Activated CD4-positive, alpha-beta T cell treated with anti-CD3 and anti-CD28 coated beads, Interleukin-2, Interleukin-6, amounts not matched to agents 100 ng/mL and 50 ng/mL, durations not matched to agents 16 hours and 8 hours (primary cell): ENCODE measurements around the gene ANKEF1.

Source experiments
- DNase-seq: peaks from one replicate; pipeline ENCODE4 v3.0.0-alpha.2; 2020

ANKEF1 gene

DNA sequence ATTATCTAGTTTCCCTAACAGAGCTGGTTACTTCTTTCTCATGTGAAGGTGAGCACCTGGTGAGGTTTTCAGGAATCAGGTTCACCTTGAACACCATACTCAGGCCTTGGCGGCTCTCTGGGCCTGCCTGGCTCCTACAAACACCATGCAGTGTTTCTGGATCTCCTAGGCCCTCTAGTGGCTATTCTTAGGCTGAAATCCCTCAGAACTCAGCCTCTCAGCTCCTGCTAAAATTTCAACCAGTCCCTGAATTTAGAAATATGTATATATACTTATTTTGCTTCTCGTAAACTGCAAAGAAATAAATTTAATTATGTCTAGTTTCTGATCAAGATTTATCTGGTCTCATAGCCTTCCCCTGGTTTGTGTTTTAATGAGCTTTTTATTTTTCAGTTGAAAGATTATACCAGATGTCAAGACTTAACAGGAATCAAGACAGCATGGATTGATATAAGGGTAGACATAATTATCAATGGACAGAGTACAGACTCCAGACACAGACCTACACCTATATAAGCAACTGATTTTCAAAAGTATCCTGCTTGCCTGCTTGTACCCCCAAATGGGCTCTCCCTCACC, 55.9 kb downstream of the ANKEF1 start:
- DNase-seq: peak; percentile 51

DNA sequence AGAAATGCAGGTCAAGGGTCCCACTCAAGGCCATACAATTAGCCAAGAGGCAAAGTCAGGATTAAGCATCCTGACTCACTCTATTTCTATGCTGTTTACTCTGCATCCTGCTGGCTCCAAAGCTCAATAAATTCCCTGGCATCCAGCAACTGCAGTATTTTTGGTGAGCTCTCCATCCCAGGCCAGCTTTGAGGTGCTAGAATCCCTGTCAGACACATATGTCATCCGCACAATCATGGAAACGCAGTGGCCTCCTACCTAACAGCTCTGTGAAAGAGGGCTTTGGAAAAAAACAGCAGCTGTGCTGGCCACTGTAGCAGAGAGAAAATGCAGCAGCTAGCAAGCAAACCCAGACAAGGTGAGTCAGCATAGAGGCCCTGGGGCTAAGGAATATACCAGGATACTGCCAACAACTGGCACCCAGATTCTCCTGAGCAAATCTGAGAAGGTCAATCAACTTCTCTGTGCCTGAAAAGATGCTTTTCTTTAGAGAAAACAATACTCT, 58.4 kb downstream of the ANKEF1 start:
- no peak for DNase-seq

DNA sequence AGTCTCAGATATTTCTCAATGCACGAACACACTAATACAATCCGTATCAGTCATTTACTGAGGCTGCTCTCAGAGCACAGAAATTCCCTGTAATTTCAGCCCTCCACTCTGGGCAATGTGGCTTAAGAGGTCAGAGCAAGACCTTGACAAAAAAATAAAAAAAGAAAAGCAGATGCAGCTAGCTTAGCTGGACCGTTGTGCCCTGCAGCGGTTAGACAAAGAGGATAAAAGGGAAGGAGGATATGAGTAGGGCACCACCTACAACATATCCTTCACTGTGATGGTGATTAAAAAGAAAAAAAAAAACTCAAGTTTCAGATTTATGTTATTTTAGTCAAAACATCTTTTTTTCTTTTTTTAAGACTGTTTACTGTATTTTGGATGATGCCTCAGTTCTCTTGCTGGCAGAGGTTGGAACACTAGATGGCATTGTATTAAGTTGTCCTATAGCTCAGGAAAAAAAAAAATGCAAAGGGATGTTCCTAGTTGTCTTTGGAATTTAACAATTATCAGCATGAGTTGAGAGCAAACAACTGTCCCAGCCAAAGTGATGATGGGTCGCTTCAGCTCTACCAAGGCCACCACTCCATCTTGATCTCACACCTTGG, 59.9 kb downstream of the ANKEF1 start:
- DNase-seq: no peak

DNA sequence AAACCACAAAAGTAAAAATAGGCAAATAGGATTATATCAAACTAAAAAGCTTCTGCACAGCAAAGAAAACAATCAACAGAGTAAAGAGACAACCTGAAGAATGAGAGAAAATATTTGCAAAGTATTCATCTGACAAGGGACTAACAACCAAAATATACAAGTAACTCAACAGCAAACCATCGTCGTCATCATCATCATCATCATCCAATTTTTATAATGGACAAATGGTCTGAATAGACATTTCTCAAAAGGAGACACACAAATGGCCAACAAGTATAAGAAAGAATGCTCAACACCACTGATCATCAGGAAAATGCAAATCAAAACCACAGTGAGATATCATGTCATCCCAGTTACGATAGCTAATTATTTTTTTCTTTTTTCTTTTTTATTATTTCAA, 62.0 kb downstream of the ANKEF1 start:
- DNase-seq: no peak

DNA sequence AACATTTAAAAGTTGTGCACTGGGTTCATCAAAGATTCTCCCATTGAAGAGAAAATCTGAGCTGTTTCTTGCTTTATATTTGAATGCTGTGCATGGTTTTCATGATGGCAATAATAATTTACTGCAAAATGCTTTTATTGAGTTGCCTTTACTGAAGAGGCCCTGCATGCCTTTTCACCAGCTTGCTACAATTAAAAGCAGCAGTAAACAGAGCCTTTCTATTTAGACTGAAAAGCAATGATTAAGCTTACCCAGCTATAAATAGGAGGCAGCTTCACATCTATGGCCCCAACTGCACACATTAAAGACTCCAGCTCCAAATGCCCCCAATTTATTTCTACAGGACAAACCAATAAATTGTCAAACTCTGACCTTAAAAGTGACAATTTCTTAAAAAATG, 70.3 kb downstream of the ANKEF1 start:
- no peak for DNase-seq
